Uterus (tissue), 4 donors: ENCODE measurements around the gene FAM118B. TPM values are rescaled to one million over a fixed set of nuclear protein-coding genes. Genes with fewer than 3 reads are reported as not detected.

Experiments used
- DNase-seq, 2 donors: peaks; one replicate each; pipeline ENCODE4 v3.0.0-alpha.2; 2019 to 2020
- H3K27ac ChIP-seq, 2 donors: fragments of 200-600 bp; sonication (generic); 1 replicate in 1 of 2; 2 replicates in 1 of 2; pipeline ENCODE4 v1.5.1; 2016 to 2018
- H3K27me3 ChIP-seq, 2 donors: fragments of 200-600 bp; sonication (generic); one replicate each; pipeline ENCODE4 v1.5.1; 2018 to 2019; ENCODE audit warnings: control low read depth in 1 of 2
- H3K36me3 ChIP-seq, 2 donors: fragments of 200-600 bp; sonication (generic); one replicate each; pipeline ENCODE4 v1.5.1; 2019; ENCODE audit warnings: control low read depth in 1 of 2
- H3K4me1 ChIP-seq, 2 donors: fragments of 200-600 bp; sonication (generic); one replicate each; pipeline ENCODE4 v1.5.1; 2018 to 2019; ENCODE audit warnings: control low read depth in 1 of 2
- H3K4me3 ChIP-seq, 2 donors: fragments of 200-600 bp; sonication (generic); 1 replicate in 1 of 2; 2 replicates in 1 of 2; pipeline ENCODE4 v1.5.1; 2018 to 2019; ENCODE audit warnings: mild to moderate bottlenecking in 1 of 2
- H3K9me3 ChIP-seq, 2 donors: fragments of 200-600 bp; sonication (generic); one replicate each; pipeline ENCODE4 v1.5.1; 2019; ENCODE audit warnings: control low read depth in 1 of 2
- POLR2A ChIP-seq, 2 donors: fragments of 450-650 bp; IDR thresholded peaks; one replicate each; pipeline ENCODE4 v1.6.1; 2016; ENCODE audit warnings: antibody characterized with exemption in 2 of 2, mild to moderate bottlenecking in 1 of 2, moderate library complexity in 1 of 2
- intact Hi-C: fragments of 100-400 bp; cut with DNase I; formaldehyde crosslinking; loops from one replicate; pipeline ENCODE4 v1.15.1; 2023; ENCODE audit warnings: low total_unique reads
- total RNA-seq, 4 donors: library from RNA; depleted of rRNA in 3 of 4; stranded (reverse); fragments of >200 nt in 3 of 4; gene quantifications; one replicate each; pipeline versions ENCODE4 v1.1.0 to v1.2.4, GENCODE V29; 2014 to 2023
- TF ChIP-seq, protein P1 (sequence below), 4 experiments: fragments of 200-600 bp in 2 of 4; fragments of 450-650 bp in 2 of 4; sonication (generic) in 2 of 4; IDR thresholded peaks; one replicate each; pipeline ENCODE4 v1.5.1; 2016 to 2019; ENCODE audit warnings: antibody characterized with exemption in 4 of 4, mild to moderate bottlenecking in 2 of 4, moderate library complexity in 1 of 4
- donor health status: DM: yes; HTN: yes; CAD: no.

The FAM118B gene
- total RNA-seq, 4 donors from 2014 or later, result 14.7 to 31.8 (median 17.8) TPM

DNA sequence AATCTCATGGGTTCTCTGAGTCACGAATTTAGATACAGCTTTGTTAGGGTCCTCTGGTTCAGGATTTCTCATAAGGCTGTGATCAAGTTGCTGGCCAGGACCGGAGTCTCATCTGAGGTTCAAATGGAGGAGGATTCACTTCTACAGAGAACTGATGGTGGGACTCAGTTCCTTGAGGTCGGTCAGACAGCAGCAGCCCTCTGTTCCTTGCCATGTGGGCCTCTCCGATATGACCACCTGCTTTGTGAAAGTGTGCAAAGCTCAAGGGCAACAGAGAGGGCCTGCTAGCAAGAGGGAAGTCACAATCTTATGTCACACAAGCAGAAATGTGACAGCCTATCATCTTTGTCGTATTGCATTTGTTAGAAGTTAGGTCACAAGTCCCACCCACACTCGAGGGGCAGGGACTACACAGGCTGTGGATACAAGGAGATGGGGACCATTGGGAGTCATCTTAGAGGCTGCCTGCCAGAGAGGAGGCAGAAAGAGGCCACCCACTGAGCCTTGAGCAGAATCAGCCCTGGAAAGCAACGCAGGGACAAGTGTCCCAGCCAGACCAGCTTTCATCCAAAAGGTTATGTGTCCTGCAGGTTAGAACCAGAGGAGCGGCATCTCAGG, 34.6 kb upstream of the FAM118B start:
- intact Hi-C loops, result no loop called here
- Histone ChIP-seq H3K36me3 (no peaks in the 10 kb centered on the region), H3K27ac (no peak overlapping the region), H3K27me3 (no peaks in the 10 kb centered on the region), H3K4me1 (peaks cover 0 to 7% of the 10 kb centered on the region in 2 donors), H3K4me3 (no peak overlapping the region), H3K9me3 (no peaks in the 10 kb centered on the region)
- TF ChIP-seq, protein P1, sequence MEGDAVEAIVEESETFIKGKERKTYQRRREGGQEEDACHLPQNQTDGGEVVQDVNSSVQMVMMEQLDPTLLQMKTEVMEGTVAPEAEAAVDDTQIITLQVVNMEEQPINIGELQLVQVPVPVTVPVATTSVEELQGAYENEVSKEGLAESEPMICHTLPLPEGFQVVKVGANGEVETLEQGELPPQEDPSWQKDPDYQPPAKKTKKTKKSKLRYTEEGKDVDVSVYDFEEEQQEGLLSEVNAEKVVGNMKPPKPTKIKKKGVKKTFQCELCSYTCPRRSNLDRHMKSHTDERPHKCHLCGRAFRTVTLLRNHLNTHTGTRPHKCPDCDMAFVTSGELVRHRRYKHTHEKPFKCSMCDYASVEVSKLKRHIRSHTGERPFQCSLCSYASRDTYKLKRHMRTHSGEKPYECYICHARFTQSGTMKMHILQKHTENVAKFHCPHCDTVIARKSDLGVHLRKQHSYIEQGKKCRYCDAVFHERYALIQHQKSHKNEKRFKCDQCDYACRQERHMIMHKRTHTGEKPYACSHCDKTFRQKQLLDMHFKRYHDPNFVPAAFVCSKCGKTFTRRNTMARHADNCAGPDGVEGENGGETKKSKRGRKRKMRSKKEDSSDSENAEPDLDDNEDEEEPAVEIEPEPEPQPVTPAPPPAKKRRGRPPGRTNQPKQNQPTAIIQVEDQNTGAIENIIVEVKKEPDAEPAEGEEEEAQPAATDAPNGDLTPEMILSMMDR (IDR thresholded peaks at IDR 0.05), result no peak
- TF ChIP-seq POLR2A (IDR thresholded peaks at IDR 0.05), result no peak
- DNase-seq, result no peak

DNA sequence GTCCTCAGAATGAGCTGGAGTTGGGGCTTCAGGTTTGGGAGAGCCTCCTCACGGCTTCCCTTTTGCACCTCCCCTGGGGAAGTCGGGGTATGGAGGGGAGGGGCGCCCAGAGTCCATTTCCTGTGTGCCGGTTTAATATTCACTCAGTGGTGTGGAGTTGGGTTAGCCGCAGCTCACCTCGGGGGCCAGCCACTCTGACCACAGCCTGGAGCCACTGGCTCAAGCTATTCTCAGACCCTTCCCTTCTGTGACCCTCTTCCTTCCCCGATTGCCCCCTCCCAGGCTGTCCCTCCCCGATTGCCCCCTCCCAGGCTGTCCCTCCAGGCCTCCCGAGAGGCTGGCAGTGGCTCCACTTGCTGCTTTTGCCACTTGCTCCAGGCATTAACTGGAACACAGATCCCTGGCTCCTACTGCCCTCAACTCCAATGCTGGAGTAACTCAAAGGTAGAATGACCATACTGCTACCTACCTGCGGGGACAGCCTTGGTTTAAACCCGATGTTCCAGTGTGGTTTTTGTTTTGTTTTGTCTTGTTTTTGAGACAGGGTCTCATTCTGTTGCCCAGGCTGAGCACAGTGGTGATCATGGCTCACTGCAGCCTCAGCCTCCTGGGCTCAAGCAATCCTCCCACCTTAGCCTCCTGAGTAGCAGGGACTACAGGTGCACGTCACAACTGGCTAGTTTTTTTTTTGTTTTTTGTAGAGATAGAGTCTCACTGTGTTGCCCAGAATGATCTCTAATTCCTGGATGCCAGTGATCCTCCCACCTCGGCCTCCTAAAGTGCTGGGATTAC, 29.4 kb upstream of the FAM118B start:
- Histone ChIP-seq H3K9me3 (no peaks in the 10 kb centered on the region), H3K36me3 (no peaks in the 10 kb centered on the region), H3K4me1 (no peaks in the 10 kb centered on the region), H3K27me3 (no peaks in the 10 kb centered on the region), H3K27ac (no peak overlapping the region), H3K4me3 (no peak overlapping the region)
- TF ChIP-seq, protein P1 (IDR thresholded peaks at IDR 0.05), result no peak
- no peak for TF ChIP-seq POLR2A (IDR thresholded peaks at IDR 0.05)
- DNase-seq, result no peak
- intact Hi-C loops, result no loop called here

DNA sequence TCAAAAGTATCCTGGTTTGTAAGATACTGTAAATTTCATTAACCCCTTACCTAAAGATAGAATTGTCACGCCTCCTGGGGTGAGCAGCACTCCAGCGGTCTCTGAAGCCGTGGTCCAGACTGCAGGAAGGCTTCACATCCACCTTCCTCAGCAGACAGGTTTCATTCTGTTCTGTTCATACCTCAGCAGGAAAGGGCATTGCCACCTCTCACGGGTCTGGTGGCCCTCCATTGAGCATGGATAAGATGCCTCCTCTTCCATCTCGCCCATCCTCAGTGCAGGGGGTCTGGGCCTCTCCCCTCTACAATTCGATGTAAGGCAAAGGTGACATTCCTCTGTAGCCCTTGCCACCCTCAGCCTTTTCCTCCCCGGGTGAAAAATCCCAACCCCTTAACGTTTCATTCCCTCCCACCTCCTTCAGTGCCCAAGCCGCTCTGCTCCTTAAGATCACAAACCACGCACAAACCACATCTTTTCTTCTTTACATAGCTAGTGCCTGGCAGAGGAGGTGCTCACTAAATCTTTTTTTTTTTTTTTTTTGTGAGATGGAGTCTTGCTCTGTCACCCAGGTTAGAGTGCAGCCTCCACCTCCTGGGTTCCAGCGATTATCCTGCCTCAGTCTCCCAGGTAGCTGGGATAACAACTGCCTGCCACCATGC, 28.7 kb upstream of the FAM118B start:
- intact Hi-C loops, result no loop called here
- TF ChIP-seq, protein P1 (IDR thresholded peaks at IDR 0.05), result no peak
- no peak for TF ChIP-seq POLR2A (IDR thresholded peaks at IDR 0.05)
- Histone ChIP-seq H3K9me3 (no peaks in the 10 kb centered on the region), H3K27ac (no peak overlapping the region), H3K4me3 (no peak overlapping the region), H3K4me1 (no peaks in the 10 kb centered on the region), H3K27me3 (no peaks in the 10 kb centered on the region), H3K36me3 (no peaks in the 10 kb centered on the region)
- DNase-seq, result no peak

DNA sequence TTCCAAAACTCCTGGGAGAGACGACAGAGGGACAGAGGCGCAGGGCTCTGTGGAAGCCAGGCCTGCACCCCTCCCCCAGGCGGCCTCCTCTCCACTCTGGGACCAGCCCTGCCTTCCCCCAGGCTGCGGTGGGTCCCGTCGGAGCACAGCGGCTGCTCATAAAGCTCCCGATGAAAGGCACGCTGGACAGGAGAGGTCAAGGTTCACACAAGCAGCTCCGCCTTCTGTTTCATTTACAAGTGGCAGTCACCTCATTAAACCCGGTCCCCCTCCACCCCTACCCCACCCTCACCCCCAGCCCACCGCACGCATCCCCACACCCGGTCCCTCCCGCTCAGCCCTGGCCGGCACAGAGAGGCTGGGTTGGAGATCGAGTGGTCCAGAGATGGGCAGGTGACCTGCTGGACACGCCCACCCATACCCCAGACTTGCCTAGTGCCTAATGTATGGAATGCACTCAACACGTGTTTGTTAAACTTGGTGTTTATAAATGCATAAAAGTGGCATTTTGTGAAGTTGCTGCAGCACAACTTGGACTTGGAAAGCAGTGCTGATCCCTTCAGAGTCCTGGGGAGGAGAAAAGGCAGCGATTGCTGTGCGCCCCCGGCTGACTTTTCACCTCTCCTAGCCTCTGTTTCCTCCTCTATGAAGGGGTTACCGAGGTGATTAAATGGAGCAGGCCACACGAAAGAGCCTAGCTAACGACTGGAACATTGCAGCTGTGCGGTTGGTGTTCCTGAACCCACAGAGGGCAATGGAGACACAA, 26.1 kb upstream of the FAM118B start:
- Histone ChIP-seq H3K4me1 (no peaks in the 10 kb centered on the region), H3K27ac (no peak overlapping the region), H3K4me3 (no peak overlapping the region), H3K27me3 (no peaks in the 10 kb centered on the region), H3K9me3 (no peaks in the 10 kb centered on the region), H3K36me3 (no peaks in the 10 kb centered on the region)
- DNase-seq, result no peak
- TF ChIP-seq, protein P1 (IDR thresholded peaks at IDR 0.05), result no peak
- no peak for TF ChIP-seq POLR2A (IDR thresholded peaks at IDR 0.05)
- intact Hi-C loops, result no loop called here
